GF-D8 (cell line): ENCODE measurements around the gene CCDC88B.

ENCODE experiments used
- DNase-seq: peaks from one replicate; lab custom pipeline; 2025; lab: John Stamatoyannopoulos, UW

Gene CCDC88B

DNA sequence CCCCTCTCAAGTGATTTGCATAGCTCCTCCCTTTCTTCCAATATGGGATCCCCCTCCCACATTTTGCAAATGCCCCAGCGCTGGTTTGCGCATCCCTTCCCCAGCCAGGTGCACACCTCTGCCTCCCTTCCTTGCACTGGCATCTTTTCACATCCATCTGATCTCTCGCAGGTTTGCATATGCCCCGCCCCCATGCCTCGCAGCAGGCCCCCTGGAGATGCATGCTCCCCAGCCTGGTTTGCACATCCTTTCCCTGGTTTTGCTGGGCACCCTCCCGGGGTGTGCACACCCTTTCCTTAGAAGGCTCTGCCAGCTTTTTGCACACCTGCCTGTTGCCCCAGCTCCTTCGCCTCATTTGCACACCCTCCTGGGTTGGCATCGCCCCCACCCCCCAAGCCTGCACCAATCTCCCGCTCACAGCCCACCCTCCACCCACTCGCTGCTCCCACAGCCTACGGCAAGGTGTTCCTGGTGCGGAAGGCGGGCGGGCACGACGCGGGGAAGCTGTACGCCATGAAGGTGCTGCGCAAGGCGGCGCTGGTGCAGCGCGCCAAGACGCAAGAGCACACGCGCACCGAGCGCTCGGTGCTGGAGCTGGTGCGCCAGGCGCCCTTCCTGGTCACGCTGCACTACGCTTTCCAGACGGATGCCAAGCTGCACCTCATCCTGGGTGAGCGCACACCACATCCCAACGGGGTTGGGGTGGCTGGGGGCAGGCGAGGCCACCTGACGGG is 19.9 kb downstream of the CCDC88B start:
- DNase-seq = no peak

DNA sequence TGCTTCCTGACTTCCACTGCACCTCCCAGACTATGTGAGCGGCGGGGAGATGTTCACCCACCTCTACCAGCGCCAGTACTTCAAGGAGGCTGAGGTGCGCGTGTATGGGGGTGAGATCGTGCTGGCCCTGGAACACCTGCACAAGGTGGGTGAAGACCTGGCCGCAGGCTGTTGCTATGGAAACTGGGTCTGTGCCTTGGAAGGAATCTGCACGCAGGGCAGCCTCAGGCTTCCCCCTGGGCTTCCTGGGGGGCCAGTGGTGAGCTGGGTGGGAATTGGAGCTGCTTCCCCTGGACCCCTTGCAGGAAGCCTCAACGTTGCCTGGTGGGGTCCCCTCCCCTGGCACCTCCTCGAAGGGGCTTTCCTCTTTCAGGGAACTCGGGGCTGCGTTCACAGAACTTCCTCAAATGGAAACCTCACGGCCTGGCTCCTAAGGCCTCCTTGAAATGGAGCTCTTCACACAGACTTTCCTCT is 20.5 kb downstream of the CCDC88B start:
- peak; percentile 24 for DNase-seq

GRCh38 chr11:64361659-64362058 is 21.7 kb downstream of the CCDC88B start:
- no peak for DNase-seq

GRCh38 chr11:64362339-64362738 is 22.3 kb downstream of the CCDC88B start:
- no peak for DNase-seq

- no peak for DNase-seq
Measured at GRCh38 chr11:64364435-64364834, 24.4 kb downstream of the CCDC88B start.

- DNase-seq = no peak
Measured at GRCh38 chr11:64364911-64365310, 24.9 kb downstream of the CCDC88B start.

- DNase-seq = no peak
Measured at GRCh38 chr11:64366751-64367150, 26.7 kb downstream of the CCDC88B start.

GRCh38 chr11:64367931-64368672 is 28.1 kb downstream of the CCDC88B start:
- DNase-seq = no peak

GRCh38 chr11:64368673-64369074 is 28.7 kb downstream of the CCDC88B start:
- DNase-seq = no peak

DNA sequence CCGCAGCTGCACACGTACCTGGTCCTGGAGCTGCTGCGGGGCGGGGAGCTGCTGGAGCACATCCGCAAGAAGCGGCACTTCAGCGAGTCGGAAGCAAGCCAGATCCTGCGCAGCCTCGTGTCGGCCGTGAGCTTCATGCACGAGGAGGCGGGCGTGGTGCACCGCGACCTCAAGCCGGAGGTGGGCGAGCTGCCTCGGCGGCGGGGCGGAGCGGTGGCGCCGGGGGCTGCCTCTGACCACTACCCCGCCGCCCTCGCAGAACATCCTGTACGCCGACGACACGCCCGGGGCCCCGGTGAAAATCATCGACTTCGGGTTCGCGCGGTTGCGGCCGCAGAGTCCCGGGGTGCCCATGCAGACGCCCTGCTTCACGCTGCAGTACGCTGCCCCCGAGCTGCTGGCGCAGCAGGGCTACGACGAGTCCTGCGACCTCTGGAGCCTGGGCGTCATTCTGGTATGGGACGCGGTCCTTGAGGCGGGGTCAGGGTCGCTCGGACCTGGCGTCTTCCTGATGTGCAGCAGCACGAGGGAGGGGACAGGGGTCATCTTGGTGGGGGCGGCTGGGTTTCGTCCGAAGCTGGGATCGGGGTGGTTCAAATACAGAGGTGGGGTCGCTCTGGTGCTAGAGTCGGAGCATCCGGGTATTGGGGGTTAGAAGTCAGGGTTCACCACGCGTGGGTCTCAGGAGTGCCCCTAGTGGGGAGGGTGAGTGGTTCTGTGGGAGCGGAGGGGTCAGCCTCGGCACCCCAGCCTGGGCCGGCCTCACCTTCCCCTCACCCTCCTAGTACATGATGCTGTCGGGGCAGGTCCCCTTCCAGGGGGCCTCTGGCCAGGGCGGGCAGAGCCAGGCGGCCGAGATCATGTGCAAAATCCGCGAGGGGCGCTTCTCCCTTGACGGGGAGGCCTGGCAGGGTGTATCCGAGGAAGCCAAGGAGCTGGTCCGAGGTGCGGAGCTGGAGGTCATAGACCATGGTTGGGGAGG is 29.7 kb downstream of the CCDC88B start:
- DNase-seq = no peak

- DNase-seq = no peak
Measured at GRCh38 chr11:64371201-64371600, 31.2 kb downstream of the CCDC88B start.

GRCh38 chr11:64372021-64372420 is 32.0 kb downstream of the CCDC88B start:
- no peak for DNase-seq

- no peak for DNase-seq
Measured at GRCh38 chr11:64372802-64373597, 33.0 kb downstream of the CCDC88B start.

DNA sequence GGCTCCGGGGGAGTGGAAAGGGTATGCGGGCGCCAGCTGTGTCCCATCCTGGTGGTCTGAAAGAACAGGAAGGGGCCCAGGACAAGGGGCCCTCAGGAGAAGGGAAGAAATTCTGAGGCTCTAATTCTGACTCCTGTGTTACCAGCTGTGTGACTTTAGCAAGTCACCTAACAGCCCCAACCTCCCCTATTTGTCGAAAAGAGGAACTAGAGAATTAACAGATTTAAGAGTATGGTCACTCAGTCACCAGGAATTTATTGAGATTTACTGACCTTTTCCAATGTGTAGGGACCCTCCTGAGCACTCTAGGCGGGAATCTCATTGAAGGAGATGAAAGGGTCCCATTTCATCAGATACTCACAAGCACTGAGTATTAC is 33.6 kb downstream of the CCDC88B start:
- DNase-seq = peak; percentile 33

- no peak for DNase-seq
Measured at GRCh38 chr11:64376071-64376470, 36.1 kb downstream of the CCDC88B start.

- no peak for DNase-seq
Measured at GRCh38 chr11:64378335-64378880, 38.4 kb downstream of the CCDC88B start.

- no peak for DNase-seq
Measured at GRCh38 chr11:64379160-64379559, 39.2 kb downstream of the CCDC88B start.

GRCh38 chr11:64379817-64380709 is 40.1 kb downstream of the CCDC88B start:
- no peak for DNase-seq

DNA sequence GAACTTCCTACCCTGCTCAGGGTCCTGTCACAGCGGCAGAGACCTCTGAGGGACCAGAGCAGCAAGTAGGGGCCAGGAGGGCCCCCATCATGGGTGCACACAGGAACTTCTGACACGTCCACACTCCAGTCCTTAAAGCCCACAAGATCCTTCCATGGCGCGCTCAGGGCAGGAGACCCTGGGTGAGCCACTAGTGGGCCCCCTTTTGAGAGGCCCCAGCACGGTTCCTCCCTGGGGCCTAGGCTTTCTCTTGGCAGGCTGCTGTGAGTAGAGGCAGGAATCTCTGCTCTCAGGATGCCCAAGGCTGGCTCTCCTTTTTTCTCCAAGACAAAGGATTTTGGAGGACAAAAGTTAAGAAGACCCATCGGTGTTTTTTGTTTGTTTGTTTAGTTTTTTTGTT is 41.3 kb downstream of the CCDC88B start:
- no peak for DNase-seq

GRCh38 chr11:64382047-64382446 is 42.0 kb downstream of the CCDC88B start:
- no peak for DNase-seq
